Measurements from ENCODE around the gene CKS1B.
"Not testable (repeated sequence)": the region's sequence is repeated elsewhere in the genome, so short reads cannot be mapped to it uniquely, and the experiment has no call there.

The CKS1B gene

GRCh38 chr1:154974808-154975408 lies 427 bp downstream of the CKS1B start:
- Histone ChIP-seq H2AFZ (ENCODE audit: low read length) (no peak overlapping the region), H3K4me1 (ENCODE audit: insufficient read depth, low read length, severe bottlenecking) (peaks cover 57% of the 10 kb centered on the region), H3K27me3 (ENCODE audit: insufficient read depth, low read length) (no peaks in the 10 kb centered on the region), H3K9ac (ENCODE audit: low read length) (peak overlapping the region; percentile 86), H3K4me2 (ENCODE audit: low read length) (peak overlapping the region; percentile 91), H3K27ac (ENCODE audit: low read depth, low read length, poor library complexity, severe bottlenecking) (peak overlapping the region; percentile 88), H3K36me3 (ENCODE audit: insufficient read depth, low read length) (peaks cover 22% of the 10 kb centered on the region), H4K20me1 (ENCODE audit: insufficient read depth, low read length) (no peaks in the 10 kb centered on the region), H3K79me2 (ENCODE audit: insufficient read depth, low read length) (peaks cover 28% of the 10 kb centered on the region), H3K4me3 (ENCODE audit: low read depth, low read length, poor library complexity, severe bottlenecking) (peak overlapping the region; percentile 79), H3K9me2 (ENCODE audit: low read depth, low read length) (no peaks in the 10 kb centered on the region), H3K9me3 (ENCODE audit: low read length) (no peaks in the 10 kb centered on the region), H3F3A (ENCODE audit: insufficient read depth, low read length) (0 out of 2 replicates have a peak, but pooled peaks cover 4% of the 10 kb centered on the region)
- TF ChIP-seq EZH2 (IDR thresholded peaks at IDR 0.05; ENCODE audit: borderline replicate concordance, low read length): no peak
- TF ChIP-seq, protein P1, sequence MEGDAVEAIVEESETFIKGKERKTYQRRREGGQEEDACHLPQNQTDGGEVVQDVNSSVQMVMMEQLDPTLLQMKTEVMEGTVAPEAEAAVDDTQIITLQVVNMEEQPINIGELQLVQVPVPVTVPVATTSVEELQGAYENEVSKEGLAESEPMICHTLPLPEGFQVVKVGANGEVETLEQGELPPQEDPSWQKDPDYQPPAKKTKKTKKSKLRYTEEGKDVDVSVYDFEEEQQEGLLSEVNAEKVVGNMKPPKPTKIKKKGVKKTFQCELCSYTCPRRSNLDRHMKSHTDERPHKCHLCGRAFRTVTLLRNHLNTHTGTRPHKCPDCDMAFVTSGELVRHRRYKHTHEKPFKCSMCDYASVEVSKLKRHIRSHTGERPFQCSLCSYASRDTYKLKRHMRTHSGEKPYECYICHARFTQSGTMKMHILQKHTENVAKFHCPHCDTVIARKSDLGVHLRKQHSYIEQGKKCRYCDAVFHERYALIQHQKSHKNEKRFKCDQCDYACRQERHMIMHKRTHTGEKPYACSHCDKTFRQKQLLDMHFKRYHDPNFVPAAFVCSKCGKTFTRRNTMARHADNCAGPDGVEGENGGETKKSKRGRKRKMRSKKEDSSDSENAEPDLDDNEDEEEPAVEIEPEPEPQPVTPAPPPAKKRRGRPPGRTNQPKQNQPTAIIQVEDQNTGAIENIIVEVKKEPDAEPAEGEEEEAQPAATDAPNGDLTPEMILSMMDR (IDR thresholded peaks at IDR 0.05; ENCODE audit: low read length): no peak

DNA sequence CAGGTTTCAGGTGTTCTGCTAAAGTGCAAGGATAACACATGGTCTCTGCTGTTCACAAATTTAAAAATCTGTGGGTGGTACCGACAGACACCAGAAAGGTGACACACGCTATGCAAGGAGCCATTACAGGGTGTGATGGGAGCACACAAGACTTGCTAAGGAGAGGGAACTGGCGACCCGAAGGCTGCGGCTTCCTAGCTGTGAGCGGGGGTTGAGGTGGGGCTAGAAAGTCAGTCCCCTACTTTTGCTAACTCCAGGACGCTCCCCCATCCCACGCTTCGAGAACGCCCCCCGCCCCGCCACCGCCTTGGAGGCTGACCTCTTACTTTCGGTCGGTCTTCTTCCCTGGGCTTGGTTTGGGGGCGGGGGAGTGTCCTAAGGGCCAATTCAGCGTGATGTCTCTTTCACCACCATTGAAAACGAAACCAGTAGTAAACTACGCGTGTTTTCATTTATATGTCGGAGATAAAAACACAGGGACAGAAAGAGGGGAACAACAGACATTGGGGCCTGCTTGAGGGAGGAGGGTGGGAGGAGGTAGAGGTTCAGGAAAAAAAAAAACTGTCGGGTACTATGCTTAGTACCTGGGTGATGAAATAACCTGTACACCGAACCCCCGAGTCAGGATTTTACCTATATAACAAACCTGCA lies 1.1 kb downstream of the CKS1B start:
- H3K9me3 ChIP-seq (ENCODE audit: low read length): no peaks in the 10 kb centered on the region
- H2AFZ ChIP-seq (ENCODE audit: low read length): no peak overlapping the region
- peaks cover 50% of the 10 kb centered on the region for H3K4me1 ChIP-seq (ENCODE audit: insufficient read depth, low read length, severe bottlenecking)
- H3F3A ChIP-seq (ENCODE audit: insufficient read depth, low read length): 0 out of 2 replicates have a peak, but pooled peaks cover 4% of the 10 kb centered on the region
- H3K9me2 ChIP-seq (ENCODE audit: low read depth, low read length): no peaks in the 10 kb centered on the region
- peak overlapping the region; percentile 86 for H3K9ac ChIP-seq (ENCODE audit: low read length)
- peaks cover 28% of the 10 kb centered on the region for H3K79me2 ChIP-seq (ENCODE audit: insufficient read depth, low read length)
- H3K27me3 ChIP-seq (ENCODE audit: insufficient read depth, low read length): no peaks in the 10 kb centered on the region
- no peak for TF ChIP-seq EZH2 (IDR thresholded peaks at IDR 0.05; ENCODE audit: borderline replicate concordance, low read length)
- TF ChIP-seq, protein P1 (IDR thresholded peaks at IDR 0.05; ENCODE audit: low read length): no peak
- peak overlapping the region; percentile 88 for H3K27ac ChIP-seq (ENCODE audit: low read depth, low read length, poor library complexity, severe bottlenecking)
- H4K20me1 ChIP-seq (ENCODE audit: insufficient read depth, low read length): no peaks in the 10 kb centered on the region
- peak overlapping the region; percentile 79 for H3K4me3 ChIP-seq (ENCODE audit: low read depth, low read length, poor library complexity, severe bottlenecking)
- H3K36me3 ChIP-seq (ENCODE audit: insufficient read depth, low read length): peaks cover 27% of the 10 kb centered on the region
- H3K4me2 ChIP-seq (ENCODE audit: low read length): peak overlapping the region; percentile 91

GRCh38 chr1:154977762-154978161 lies 3.3 kb downstream of the CKS1B start:
- Histone ChIP-seq H3K4me1 (ENCODE audit: insufficient read depth, low read length, severe bottlenecking) (peaks cover 39% of the 10 kb centered on the region), H3K36me3 (ENCODE audit: insufficient read depth, low read length) (peaks cover 35% of the 10 kb centered on the region), H3K79me2 (ENCODE audit: insufficient read depth, low read length) (peaks cover 28% of the 10 kb centered on the region), H3K27ac (ENCODE audit: low read depth, low read length, poor library complexity, severe bottlenecking) (peak overlapping the region; percentile 29)
- H3K27me3 ChIP-seq (ENCODE audit: insufficient read depth, low read length); H4K20me1 ChIP-seq (ENCODE audit: insufficient read depth, low read length); H3F3A ChIP-seq (ENCODE audit: insufficient read depth, low read length); H3K4me3 ChIP-seq (ENCODE audit: low read depth, low read length, poor library complexity, severe bottlenecking); H3K9me2 ChIP-seq (ENCODE audit: low read depth, low read length); H3K9ac ChIP-seq (ENCODE audit: low read length); H2AFZ ChIP-seq (ENCODE audit: low read length); H3K9me3 ChIP-seq (ENCODE audit: low read length); H3K4me2 ChIP-seq (ENCODE audit: low read length): not testable (repeated sequence)
